HG02973 (cell line): ENCODE results near the gene TTC28.
"Not testable (repeated sequence)": the region's sequence is repeated elsewhere in the genome, so short reads cannot be mapped to it uniquely, and the experiment has no call there.

Experiments used
- ATAC-seq: cut with Tn5 transposase; IDR thresholded peaks from one replicate; pipeline ENCODE4 v1.9.1; 2021; ENCODE audit warnings: moderate library complexity; ENCODE audit not compliant: unreplicated experiment

Gene TTC28

DNA sequence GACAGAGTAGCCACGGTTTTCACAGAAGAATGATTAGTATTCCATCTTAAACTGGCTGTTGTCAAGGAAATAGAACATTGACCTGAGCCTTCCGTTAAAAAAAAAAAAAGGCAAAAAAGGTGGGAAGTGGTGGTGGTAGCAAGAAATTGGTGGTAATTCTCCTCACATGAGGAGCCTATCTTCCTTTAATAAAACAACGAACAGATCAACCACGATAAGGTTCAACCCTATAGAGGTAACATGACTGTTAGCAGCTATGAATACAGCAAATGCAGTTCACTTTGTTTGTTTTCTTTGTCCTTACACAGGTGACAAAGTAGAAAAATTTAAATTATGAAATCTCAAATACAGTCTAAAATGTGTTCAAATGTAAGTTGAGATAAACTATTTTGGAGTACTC lies 181.6 kb downstream of the TTC28 start:
- no peak for ATAC-seq

DNA sequence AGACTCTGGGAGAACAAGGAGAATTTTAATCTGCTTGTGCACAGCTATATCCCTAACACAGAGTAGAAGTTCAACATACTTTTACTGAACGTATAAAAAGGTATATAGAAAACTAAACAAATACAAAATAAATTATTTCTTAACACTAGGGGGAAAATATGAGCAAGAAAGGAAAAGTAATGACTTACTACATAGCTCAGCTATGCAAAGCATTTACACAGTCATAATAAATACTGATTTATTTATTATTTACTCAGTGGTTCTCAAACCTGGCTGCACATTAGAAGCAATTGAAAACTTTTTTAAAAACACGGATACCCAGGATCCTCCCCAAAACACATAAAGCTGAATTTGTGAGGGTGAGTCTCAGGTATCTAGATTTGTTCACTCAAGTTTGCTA lies 182.5 kb downstream of the TTC28 start:
- no peak for ATAC-seq

DNA sequence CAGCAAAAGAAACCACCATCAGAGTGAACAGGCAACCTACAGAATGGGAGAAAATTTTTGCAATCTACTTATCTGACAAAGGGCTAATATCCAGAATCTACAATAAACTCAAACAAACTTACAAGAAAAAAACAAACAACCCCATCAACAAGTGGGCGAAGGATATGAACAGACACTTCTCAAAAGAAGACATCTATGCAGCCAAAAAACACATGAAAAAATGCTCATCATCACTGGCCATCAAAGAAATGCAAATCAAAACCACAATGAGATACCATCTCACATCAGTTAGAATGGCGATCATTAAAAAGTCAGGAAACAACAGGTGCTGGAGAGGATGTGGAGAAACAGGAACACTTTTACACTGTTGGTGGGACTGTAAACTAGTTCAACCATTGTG lies 188.4 kb downstream of the TTC28 start:
- ATAC-seq: not testable (repeated sequence)

DNA sequence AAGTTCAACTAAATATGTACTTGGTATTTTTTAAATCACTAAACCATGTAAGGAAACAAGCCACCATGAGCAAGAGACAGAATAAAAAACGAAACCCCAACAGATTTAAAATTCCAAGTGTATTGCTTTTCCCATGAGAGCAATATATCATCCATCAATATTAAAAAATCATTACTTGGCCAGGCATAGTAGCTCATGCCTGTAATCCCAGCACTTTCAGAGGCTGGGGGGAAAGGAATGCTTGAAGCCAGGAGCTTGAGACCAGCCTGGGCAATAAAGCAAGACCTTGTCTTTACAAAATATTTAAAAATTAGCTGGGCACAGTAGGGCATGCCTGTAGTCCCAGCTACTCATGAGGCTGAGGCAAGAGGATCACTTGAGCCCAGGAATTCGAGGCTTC lies 190.8 kb downstream of the TTC28 start:
- ATAC-seq: no peak

DNA sequence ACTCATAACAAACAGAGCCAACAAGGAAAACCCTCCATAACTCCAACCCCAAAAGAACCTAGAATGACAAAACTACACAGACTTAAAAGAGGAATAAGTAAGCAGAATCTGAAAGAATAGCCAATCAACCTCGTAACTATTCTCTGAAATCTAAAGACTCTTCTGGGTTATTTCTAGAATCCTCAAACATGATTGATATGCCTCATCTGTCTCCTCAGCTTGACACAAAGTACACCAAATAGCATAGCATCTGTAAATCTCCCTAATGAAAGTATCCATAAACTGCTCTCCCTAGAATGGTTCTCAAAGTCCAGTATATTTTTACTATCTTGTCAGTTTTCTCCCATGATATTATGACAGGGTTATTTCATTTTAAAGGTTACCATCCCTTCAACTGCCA lies 195.0 kb downstream of the TTC28 start:
- ATAC-seq: no peak

DNA sequence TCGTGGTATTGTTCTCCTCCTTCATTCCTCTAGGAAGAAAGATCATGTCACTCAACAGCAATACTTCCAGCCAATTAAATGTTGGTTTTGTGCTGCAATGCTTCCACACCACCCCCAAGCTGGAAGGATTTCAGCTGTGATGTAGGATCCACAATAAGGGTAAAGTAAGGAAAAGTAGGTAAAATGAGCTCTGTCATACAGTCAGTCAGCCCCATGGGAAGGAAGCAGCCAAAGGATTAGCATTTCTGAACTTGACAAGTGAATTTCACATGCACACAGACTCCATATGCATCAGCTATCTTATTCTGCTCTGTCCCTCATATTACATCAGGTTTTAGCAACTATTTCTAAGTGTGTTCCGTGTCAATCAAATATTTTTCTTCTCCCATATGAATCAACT lies 197.9 kb downstream of the TTC28 start:
- no peak for ATAC-seq

DNA sequence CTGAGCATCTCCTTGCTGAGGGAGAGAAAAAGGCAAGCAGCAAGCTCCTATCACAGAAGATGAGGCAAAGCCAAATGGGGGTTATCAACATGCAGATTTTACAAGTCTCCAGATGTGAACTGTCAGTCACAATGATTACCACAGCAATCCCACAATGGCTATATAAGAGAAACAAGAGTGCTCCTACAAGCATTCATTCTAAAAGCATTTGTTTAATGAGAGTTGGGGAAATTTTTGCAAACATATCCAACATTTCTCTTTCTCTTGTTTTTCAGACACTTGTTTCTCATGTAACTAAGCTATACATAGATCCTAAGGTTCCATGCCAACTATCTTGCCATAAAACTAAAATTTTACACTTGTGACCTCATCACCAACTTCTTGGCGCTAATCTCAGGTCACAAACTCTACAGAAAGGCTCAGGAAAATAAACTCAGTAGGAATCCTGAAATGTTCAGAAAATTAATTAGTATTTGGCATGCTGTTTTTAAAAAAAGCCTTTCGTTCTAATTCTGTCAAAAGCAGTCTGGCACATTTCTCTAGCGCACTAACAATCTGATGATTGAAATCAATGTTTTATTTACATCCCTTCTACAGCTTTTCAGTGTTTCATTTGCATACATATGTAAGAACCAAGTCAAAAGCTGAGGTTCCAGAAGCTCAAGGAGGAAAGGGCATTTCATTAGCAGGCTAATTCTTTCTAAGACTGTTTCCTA lies 199.5 kb downstream of the TTC28 start:
- no peak for ATAC-seq

DNA sequence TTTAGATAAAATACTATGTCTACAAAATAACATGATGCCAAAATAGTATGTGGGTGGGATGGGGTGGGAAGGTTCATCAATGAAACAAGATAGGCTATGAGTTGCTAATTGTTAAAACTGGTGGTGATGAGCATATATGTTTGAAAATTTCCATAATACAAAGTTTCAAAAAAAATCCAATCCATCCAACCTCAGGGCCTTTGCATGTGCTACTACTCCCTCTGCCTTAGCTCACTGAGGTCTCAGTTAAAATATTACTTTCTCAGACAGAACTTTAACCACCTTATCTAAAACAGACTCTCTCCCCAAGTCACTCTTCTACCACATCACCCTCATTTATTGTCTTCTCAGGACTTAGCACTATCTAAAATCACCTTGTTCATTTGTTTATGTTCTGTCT lies 201.1 kb downstream of the TTC28 start:
- ATAC-seq: no peak

DNA sequence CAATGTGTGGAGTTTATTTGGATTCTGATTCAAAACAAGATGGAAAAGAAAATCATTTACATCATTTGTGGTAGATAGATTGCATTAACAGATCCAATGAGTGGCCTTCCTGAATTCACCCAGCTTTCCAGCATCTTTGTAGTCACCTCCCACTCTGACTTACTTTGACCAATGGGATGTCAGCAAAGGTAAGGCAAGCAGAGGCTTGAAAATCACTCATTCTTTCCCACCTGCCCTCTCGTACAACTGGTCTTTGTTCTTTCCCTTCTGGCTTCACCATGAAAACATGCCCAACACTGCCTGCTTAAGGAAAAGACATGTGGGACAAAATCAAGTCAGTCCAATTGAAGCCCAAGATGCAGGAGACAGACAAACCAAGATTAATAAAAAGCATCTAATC lies 202.1 kb downstream of the TTC28 start:
- ATAC-seq: no peak

DNA sequence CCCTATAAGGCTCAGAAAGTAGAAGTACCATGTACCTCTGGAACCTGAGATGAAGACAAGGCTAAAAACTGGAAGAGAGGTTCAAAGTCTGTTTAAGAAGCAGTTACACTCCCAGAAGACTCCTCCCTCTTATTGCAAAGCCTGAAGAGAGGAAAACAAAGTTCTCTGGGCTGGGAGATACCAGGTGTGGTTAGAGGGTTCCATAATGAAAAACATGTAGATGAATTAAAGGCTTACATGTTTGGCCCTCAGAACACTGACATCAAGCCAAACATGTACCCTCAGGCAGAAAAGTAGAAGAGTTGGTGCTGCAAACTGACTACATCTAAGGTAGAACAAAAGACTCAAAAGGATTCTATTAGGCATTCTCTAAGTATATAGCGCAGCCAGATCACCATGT lies 205.3 kb downstream of the TTC28 start:
- no peak for ATAC-seq

DNA sequence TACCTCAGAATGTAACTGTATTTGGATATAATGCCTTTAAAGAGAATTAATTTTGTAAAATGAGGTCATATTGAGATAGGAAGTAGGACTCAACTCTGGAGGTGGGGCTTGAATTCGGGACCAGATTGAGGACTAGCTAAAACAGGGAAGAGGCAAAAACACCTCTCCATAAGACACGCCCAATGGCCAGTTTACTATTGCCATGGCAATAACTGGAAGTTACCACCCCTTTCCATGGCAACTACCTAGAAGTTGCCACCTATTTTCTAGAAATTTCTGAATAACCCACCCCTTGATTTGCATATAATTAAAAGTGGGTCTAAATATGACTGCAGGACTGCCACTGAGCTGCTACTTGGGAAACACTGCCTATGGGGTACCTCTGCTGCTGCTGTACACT lies 206.4 kb downstream of the TTC28 start:
- no peak for ATAC-seq

DNA sequence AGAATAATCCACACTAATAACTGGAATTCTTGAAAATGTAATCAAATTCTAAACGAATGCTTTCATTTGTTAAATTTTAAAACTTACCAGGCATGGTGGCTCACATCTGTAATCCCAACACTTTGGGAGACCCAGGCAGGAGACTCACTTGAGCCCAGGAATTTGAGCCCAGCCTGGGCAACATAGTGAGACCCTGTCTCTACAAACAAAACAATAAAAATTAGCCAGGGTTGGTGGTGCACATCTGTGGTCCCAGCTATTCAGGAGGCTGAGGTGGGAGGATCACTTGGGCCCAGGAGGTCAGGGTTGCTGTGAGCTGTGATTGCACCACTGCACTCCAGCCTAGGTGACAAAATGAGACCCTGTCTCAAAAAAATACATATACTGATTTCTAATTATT lies 212.6 kb downstream of the TTC28 start:
- not testable (repeated sequence) for ATAC-seq

DNA sequence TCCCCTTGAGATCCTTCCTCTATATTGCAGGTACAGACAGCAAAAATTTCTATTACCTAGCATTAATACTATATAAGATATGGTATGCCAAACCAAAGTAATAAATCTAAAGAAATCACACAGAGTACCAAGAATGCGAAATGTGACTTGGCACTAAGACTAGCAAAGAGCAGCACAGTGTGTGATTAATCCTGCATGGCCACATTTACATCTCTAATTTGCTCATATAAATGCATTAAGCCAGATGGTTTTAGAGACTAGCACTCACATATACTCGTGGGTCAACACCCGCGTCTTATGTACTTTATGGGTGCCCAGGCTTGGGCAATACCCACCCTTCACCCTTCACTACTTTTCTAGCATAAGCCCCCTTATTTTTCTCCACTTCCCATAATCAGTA lies 213.2 kb downstream of the TTC28 start:
- no peak for ATAC-seq

DNA sequence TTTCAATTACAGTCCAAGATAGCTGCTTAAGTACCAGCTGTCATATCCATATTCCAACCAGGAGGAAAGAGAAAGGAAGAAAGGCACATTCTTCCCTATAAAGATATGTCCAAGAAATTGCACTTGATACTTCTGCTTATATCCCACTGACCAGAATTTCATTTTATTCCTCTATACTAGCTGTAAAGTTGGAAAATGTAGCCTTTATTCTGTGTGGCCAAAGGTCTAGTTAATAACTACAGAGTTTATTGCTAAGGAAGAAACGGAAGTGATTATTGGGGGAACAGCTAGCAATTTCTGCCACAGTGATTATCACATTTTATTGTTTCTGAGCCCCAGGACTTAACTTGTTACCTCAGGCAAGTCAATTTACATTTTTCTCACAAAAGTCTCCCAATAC lies 213.8 kb downstream of the TTC28 start:
- no peak for ATAC-seq

DNA sequence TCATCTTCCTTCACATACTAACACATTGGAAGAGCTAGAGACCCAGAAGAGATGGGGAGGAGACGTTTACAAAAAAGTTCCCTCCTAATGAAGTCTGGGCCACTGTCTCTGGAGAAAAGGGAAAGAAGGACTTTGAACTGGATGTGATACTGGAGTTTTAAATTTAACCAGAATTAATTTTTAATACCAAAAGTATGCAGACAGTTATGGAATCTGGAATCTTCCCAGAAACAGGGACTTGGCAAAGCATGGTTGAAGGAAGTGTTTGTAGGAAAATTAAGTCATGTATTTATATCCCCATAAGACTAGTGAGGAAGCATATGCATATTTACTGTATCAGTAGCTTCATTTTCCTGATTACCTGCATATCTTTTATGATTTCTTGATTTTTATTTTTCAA lies 215.5 kb downstream of the TTC28 start:
- no peak for ATAC-seq

DNA sequence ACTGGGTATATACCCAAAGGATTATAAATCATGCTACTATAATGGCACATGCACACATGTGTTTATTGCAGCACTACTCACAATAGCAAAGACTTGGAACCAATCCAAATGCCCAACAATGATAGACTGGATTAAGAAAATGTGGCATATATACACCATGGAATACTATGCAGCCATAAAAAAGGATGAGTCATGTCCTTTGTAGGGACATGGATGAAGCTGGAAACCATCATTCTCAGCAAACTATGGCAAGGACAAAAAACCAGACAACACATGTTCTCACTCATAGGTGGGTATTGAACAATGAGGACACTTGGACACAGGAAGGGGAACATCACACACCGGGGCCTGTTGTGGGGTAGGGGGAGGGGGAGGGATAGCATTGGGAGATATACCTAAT lies 216.2 kb downstream of the TTC28 start:
- not testable (repeated sequence) for ATAC-seq

DNA sequence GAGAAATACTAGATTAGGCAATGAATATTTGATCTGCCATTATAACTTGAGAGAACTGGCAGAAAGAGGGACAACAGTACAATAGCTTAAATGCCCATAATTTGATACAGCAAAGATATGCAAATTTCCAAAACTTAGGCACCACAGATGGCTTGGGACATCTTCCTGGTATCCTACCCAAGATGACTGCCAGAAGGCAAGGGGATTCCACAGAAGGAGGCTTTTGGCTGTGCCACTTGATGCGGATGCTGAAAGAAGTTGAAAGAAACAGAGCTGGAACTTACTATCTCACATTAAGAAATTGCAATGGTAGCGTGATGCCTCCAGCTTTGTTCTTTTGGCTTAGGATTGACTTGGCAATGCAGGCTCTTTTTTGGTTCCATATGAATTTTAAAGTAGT lies 216.7 kb downstream of the TTC28 start:
- ATAC-seq: no peak

DNA sequence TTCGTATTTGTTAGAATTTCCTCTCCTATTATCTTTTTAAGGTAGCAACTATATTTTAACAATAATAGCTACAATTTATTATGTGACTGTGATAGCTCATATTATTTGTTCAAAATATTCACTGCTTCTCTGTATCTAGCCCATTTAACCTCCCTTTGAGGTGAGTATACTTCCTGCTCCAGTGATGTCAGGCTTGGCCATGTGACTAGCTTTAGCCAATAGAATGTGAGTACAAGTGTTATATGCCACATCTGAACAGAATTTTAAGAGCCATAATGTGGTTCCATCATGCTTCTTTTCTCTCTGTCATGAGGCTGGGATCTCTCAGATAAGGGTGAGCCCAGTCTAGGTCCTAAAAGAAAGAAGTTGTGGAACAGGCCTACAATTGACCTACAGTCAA lies 217.6 kb downstream of the TTC28 start:
- ATAC-seq: no peak

DNA sequence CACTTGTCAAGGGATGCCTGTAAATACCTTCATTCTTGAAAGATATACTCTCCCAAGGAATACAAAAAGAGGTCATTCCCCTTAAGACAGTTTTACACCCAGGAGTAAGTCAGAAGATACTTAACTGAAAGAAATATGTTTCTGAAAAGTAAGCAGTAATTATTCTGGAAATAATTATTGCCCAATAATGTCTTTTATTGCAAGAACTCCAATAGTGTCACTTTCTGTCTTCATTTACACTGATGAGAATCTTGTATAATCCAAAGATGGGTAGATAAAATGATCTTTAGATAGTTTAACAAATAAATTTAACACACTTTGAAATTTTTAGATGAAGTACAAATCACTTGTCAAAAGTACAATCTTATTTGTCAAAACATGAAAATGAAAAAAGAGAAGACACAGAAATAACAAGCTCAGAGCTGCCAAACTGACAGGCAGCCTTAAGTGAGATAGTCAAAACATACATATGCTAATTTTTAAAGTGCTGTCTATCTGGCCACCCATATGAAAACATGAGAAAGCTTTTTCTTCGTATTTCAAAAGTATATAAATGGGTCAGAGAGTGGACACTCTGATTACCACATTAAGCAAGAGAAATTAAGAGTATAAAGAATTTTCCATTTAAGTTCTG lies 225.1 kb downstream of the TTC28 start:
- ATAC-seq: no peak

DNA sequence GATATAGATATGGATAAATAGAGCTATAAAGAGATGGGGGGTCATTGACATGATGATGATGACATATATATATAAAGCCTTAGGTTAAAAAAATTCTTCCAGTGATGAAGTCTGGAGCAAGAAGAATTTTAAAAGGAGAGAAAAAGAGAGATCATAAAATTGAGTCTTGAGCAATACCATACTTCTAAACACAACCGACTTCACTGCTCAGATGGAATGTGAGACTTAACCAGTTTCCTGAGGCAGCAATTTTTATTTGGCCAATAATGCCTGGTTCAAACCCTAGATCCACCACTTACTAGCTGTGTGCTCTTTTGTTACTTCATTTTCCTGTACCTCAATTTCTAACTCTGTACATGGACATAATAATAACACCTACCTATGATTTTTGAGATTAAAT lies 229.5 kb downstream of the TTC28 start:
- ATAC-seq: no peak

DNA sequence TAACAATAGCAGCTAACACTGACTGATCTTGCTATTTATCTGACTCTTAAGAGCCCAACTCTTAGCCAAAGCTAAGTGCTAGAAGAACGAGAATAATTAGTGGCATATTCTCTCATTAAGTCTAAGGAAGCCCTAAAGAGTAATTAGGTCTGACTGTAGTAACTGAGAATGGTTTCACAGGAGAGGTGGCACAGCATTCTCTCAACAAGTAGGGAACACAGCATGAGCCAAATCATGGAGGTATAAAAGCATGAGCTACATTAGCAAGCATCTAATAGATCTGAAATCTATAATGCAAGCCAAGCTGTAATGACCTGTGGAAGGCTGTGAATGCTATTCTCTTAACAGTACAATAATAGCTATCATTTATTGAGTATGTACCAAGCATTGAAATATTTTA lies 230.6 kb downstream of the TTC28 start:
- no peak for ATAC-seq

DNA sequence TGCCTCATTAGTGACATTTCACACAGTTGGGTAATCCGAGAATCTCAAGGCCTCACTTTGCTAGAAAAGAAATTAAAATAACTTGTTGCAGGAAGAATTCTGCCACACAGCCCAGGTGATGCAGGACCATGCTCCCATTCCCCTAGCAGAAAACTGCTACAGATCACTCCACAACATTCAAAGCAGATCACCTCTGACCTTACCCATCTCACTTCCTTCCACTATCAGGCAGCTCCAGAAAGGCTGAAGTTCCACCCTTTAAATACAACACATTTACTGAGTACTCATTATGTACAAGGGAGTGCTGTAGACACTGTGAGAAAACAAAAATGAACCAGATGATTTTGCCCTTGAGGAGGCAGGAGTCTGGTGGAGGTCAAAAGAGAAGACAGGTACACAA lies 231.0 kb downstream of the TTC28 start:
- ATAC-seq: no peak

DNA sequence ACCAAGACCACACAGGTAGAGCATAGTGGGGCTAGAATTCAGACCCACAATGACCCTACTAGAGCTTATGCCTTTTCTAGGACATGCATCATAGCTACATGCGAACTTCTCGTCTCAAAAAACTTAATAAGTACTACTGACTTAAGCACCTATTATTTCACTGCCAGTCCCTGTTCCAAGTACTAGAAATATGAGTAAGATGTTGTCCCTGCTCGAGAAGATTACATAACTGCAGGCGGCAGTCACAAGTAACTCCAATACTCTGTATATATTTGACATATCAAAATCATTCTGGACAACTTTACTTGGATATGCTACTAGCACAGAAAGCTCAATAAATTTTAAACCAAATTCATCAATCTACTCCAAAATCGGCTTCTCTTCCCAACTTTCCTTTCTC lies 235.0 kb downstream of the TTC28 start:
- ATAC-seq: no peak
